Ovary (tissue), 9 donors: ENCODE data around the gene KCNAB2. TPM values are rescaled to one million over a fixed set of nuclear protein-coding genes. Genes with fewer than 3 reads are reported as not detected.

Experiments
- DNase-seq, 5 donors: peaks; one replicate each; pipeline ENCODE4 v3.0.0-alpha.2; 2019 to 2020
- H3K27ac ChIP-seq, 2 donors: fragments of 200-600 bp; one replicate each; pipeline versions ENCODE4 v1.5.1 to v1.8.0; 2019 to 2022
- H3K27me3 ChIP-seq: fragments of 200-600 bp; one replicate; pipeline ENCODE4 v1.8.0; 2022
- H3K36me3 ChIP-seq: fragments of 200-600 bp; sonication (generic); one replicate; pipeline ENCODE4 v1.5.1; 2019
- H3K4me1 ChIP-seq: one replicate; pipeline ENCODE4 v1.8.1; 2013; ENCODE audit warnings: mild to moderate bottlenecking, moderate library complexity; ENCODE audit not compliant: insufficient read depth
- H3K4me3 ChIP-seq: fragments of 200-600 bp; sonication (generic); one replicate; pipeline ENCODE4 v1.5.1; 2017
- H3K9me3 ChIP-seq, 2 donors: fragments of 200-600 bp in 1 of 2; sonication (generic) in 1 of 2; one replicate each; pipeline versions ENCODE4 v1.5.1 to v1.8.1; 2013 to 2019; ENCODE audit warnings: mild to moderate bottlenecking in 1 of 2, moderate library complexity in 1 of 2
- EP300 ChIP-seq: sonication (generic); formaldehyde crosslinking; IDR thresholded peaks from one replicate; pipeline ENCODE4 v1.6.1; 2017; ENCODE audit warnings: antibody characterized with exemption
- POLR2A ChIP-seq: fragments of 450-650 bp; IDR thresholded peaks from one replicate; pipeline ENCODE4 v1.6.1; 2017; ENCODE audit warnings: antibody characterized with exemption, mild to moderate bottlenecking, moderate library complexity
- WGBS, 3 donors: extraction: QIAGEN DNeasy Blood & Tissue Kit in 1 of 3; methylation state at CpG; one replicate each; pipeline versions ENCODE4 v1.1.5 to v1.1.7; 2013 to 2017; 5-methylcytosine and 5-hydroxymethylcytosine counted together
- intact Hi-C, 4 donors: fragments of 100-400 bp; cut with DNase I; formaldehyde crosslinking; loops; one replicate each; pipeline versions ENCODE4 v1.11.0 to v1.15.1; 2022 to 2023
- polyA plus RNA-seq, 2 donors: library from polyadenylated mRNA; stranded (reverse); fragments of 200-250 nt in 1 of 2; fragments of 350-450 nt in 1 of 2; fragmentation: Illumina TruSeq in 1 of 2; extraction: RNeasy Lipid Tissue Mini Kit (QIAGEN cat#74804) in 1 of 2; gene quantifications; one replicate each; pipeline ENCODE4 v1.2.3, GENCODE V29; 2013 to 2014
- total RNA-seq, 7 donors: library from RNA; depleted of rRNA in 2 of 7; stranded (reverse); fragments of >200 nt in 2 of 7; fragmentation: NEBNext Ultra II Directional in 3 of 7; extraction: Animal tissue kit (Norgen Biotek cat#: 25700) in 3 of 7; gene quantifications; one replicate each; pipeline versions ENCODE4 v1.1.0 to v1.2.4, GENCODE V29; 2016 to 2023
- TF ChIP-seq, protein P1 (sequence below), 3 donors: fragments of 450-650 bp in 2 of 3; fragments of 200-600 bp in 1 of 3; IDR thresholded peaks; one replicate each; pipeline versions ENCODE4 v1.5.1 to v1.8.0; 2016 to 2022; ENCODE audit warnings: antibody characterized with exemption in 3 of 3, mild to moderate bottlenecking in 1 of 3
- donor health status: DM: no; HTN: no; CAD: no; lungs with moderate emphysema.
- donor health status: DM: no; HTN: no; CAD: no.
- donor health status: Bipolar disorder and iron deficiency.
- donor health status: DM: yes; HTN: yes; CAD: no.
- donor health status: DM: no; HTN: no; CAD: no.
- donor health status: DM: yes; HTN: yes; CAD: no.

Gene KCNAB2
- total and polyA plus RNA-seq, 9 donors, result 2.9 to 18.3 (median 7.1) TPM

DNA sequence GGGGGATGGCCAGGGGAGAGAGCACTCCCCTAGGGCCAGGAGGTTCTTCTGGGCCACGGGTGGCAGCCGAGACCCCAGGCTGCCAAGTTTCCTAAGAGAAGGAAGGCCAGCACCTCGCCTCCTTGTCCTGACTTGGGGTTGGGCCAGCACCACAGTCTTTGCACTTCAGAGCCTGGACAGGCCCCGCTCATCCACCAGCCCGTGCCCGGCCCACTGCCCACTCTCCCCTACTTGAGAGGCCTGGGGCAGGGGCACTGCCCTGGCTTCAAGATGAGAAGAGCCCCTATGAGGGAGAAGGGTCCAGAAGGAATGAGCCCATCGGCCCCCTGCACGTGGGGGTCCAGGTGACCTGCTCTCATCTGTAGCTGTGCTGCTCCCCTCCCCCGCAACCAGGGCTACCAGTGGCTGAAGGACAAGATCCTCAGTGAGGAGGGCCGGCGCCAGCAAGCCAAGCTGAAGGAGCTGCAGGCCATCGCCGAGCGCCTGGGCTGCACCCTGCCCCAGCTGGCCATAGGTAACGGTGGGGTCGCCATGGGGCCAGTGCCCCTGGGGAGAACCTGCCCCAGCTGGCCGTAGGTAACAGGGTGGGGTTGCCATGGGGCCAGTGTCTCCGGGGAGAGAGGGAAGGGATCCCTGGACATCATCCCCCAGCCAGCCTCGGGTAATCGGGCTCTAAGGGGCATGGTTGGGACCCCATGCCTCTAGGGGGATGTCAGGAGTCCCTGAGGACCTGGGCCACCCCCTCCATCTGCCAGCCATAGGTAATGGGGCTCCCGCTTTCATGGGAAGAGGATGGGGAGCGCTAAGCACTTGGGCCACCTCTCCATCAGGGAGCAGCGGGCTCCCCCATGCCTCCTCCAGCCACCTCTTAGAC is 50.8 kb downstream of the KCNAB2 start:
- no peak overlapping the region for H3K4me3 ChIP-seq
- peaks cover 1% of the 10 kb centered on the region for H3K4me1 ChIP-seq
- WGBS, 3 donors, result 88 to 93% (median 90%) methylated on average over 23 of the region's 23 CpGs
- no peaks in the 10 kb centered on the region for H3K9me3 ChIP-seq
- no peaks in the 10 kb centered on the region for H3K36me3 ChIP-seq
- no peak overlapping the region for H3K27ac ChIP-seq
- DNase-seq, result peak in 1 of 5 donors; percentile 19
- intact Hi-C loops, result no loop called here
- no peaks in the 10 kb centered on the region for H3K27me3 ChIP-seq
- no peak for TF ChIP-seq EP300

DNA sequence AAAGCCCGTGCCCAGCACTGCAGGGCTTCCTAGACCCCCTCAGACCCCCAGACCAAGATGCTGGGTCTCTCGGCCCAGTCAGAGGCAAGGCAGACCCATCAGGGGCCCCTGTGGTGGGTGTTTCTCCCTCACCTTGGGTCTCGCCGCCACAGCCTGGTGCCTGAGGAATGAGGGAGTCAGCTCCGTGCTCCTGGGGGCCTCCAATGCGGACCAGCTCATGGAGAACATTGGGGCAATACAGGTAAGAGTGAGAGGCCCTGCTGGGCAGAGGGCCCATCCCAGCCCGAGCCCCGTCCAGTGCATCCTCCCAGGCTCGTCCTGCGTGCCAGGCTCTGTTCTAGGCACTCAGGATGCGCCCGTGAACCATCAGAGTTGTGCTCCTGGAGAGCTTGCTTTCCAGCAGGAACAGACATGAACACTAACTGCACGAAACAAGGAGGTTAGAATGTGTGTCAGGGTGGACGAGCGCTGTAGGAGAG is 51.5 kb downstream of the KCNAB2 start:
- 95 to 97% (median 97%) methylated on average over 11 to 15 of the region's 15 CpGs for WGBS, 3 donors
- peaks cover 5% of the 10 kb centered on the region for H3K4me1 ChIP-seq
- H3K27ac ChIP-seq, result no peak overlapping the region
- no peak for DNase-seq
- no peaks in the 10 kb centered on the region for H3K27me3 ChIP-seq
- intact Hi-C loops, result no loop called here
- TF ChIP-seq POLR2A (no peak), EP300 (no peak)
- TF ChIP-seq, protein P1, sequence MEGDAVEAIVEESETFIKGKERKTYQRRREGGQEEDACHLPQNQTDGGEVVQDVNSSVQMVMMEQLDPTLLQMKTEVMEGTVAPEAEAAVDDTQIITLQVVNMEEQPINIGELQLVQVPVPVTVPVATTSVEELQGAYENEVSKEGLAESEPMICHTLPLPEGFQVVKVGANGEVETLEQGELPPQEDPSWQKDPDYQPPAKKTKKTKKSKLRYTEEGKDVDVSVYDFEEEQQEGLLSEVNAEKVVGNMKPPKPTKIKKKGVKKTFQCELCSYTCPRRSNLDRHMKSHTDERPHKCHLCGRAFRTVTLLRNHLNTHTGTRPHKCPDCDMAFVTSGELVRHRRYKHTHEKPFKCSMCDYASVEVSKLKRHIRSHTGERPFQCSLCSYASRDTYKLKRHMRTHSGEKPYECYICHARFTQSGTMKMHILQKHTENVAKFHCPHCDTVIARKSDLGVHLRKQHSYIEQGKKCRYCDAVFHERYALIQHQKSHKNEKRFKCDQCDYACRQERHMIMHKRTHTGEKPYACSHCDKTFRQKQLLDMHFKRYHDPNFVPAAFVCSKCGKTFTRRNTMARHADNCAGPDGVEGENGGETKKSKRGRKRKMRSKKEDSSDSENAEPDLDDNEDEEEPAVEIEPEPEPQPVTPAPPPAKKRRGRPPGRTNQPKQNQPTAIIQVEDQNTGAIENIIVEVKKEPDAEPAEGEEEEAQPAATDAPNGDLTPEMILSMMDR (IDR thresholded peaks at IDR 0.05), result no peak
- no peaks in the 10 kb centered on the region for H3K36me3 ChIP-seq
- H3K9me3 ChIP-seq, result no peaks in the 10 kb centered on the region
- no peak overlapping the region for H3K4me3 ChIP-seq

DNA sequence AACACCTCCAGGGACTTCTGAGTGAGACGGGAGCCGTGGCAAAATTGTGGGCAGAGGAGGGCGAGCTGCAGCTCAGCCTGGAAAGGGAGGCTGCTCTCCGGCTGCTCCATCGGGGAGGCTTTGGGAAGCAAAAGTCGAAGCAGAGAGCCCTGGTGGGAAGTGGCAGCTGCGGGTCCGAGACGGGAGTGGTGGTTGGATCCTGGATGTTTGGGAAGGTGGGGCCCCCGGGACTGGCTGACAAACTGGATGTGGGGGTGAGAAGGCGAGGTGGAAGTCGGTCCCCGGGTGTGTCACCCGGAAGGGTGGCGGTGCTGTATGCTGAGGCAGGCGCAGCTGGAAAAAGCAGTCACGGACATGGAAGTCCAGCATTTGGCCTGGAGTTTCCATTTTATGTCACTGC is 52.1 kb downstream of the KCNAB2 start:
- no peaks in the 10 kb centered on the region for H3K36me3 ChIP-seq
- H3K4me1 ChIP-seq, result peaks cover 8% of the 10 kb centered on the region
- H3K27me3 ChIP-seq, result no peaks in the 10 kb centered on the region
- 90 to 95% (median 94%) methylated on average over 17 of the region's 17 CpGs for WGBS, 3 donors
- no peaks in the 10 kb centered on the region for H3K9me3 ChIP-seq
- intact Hi-C loops, result no loop called here
- no peak overlapping the region for H3K27ac ChIP-seq
- peak in 1 of 5 donors; percentile 16 for DNase-seq
- no peak overlapping the region for H3K4me3 ChIP-seq
- TF ChIP-seq EP300 (no peak), POLR2A (no peak)
- TF ChIP-seq, protein P1 (IDR thresholded peaks at IDR 0.05), result no peak

DNA sequence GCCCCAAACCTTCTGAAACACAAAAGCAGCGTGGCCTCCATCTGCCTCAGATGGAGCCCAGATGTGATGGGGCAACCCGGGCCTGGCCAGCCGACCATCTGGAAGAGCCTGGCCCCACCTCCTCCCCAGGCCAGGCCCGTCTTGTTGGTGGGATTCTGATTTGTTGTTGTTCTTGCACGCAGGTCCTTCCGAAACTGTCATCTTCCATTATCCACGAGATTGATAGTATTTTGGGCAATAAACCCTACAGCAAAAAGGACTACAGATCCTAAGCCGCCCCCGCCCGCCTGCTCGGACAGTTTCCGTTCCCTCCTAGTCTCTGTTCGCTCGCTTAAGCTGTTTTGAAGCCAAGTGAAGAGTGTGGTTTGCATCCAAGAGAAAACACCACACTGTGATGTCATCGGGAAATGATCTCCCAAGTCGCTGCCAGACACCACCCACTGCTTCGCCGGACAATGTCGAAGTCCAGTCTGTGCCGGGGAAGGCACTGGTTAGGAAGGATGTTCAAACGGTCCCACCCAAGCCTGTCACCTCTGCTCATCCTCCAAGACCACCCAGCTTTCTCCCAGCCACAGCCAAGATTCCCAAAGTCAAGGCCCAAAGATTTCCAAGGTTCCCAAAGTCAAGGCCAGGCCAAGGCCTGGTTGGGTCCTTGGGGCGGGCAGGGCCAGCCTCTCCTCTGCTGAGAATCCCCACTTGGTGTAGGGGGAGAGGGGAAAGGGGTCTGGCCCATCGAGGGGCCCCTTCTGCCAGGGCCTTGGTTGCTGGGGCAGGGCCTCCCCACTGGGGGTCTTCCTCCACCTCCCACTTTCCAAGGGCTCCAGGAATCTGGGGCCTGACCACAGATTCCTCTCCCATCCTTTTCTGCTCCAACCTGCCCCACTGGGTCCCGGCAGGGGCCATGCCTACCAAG is 52.9 kb downstream of the KCNAB2 start:
- Histone ChIP-seq H3K4me1 (peaks cover 14% of the 10 kb centered on the region), H3K27ac (no peak overlapping the region), H3K36me3 (no peaks in the 10 kb centered on the region), H3K27me3 (no peaks in the 10 kb centered on the region), H3K4me3 (no peak overlapping the region), H3K9me3 (no peaks in the 10 kb centered on the region)
- DNase-seq, result peak in 3 of 5 donors; percentile 23 to 54 (median 28)
- no peak for TF ChIP-seq EP300
- TF ChIP-seq, protein P1 (IDR thresholded peaks at IDR 0.05), result no peak
- TF ChIP-seq POLR2A, result no peak
- intact Hi-C loops, result no loop called here
- WGBS, 3 donors, result 54 to 76% (median 59%) methylated on average over 23 to 24 of the region's 24 CpGs
